ENCODE results near the gene CCDC27. TPM values are rescaled to one million over a fixed set of nuclear protein-coding genes. Genes with fewer than 3 reads are reported as not detected.

The CCDC27 gene
- polyA plus RNA-seq, 3 donors, result 0.31 to 0.59 (median 0.32) TPM

DNA sequence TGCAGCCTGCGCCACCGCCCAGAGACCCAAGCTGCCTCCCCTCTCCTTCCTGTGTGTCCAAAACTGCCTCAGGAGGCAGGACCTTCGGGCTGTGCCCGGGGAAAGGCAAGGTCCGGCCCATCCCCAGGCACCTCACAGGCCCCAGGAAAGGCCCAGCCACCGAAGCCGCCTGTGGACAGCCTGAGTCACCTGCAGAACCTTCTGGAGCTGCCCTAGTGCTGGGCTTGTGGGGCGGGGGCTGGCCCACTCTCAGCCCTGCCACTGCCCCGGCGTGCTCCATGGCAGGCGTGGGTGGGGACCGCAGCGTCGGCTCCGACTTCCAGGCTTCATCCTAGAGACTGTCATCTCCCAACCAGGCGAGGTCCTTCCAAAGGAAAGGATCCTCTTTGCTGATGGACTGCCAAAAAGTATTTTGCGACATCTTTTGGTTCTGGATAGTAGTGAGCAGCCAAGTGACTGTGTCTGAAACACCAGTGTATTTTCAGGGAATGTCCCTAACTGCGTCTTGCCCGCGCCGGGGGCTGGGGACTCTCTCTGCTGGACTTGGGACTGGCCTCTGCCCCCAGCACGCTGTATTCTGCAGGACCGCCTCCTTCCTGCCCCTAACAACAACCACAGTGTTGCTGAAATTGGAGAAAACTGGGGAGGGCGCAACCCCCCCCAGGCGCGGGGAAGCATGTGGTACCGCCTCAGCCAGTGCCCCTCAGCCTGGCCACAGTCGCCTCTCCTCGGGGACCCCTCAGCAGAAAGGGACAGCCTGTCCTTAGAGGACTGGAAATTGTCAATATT, 19.0 kb upstream of the CCDC27 start:
- DNase-seq (ENCODE audit: extremely low read depth in 1 of 11, low read depth in 9 of 11, low spot score in 4 of 11), result no peak

DNA sequence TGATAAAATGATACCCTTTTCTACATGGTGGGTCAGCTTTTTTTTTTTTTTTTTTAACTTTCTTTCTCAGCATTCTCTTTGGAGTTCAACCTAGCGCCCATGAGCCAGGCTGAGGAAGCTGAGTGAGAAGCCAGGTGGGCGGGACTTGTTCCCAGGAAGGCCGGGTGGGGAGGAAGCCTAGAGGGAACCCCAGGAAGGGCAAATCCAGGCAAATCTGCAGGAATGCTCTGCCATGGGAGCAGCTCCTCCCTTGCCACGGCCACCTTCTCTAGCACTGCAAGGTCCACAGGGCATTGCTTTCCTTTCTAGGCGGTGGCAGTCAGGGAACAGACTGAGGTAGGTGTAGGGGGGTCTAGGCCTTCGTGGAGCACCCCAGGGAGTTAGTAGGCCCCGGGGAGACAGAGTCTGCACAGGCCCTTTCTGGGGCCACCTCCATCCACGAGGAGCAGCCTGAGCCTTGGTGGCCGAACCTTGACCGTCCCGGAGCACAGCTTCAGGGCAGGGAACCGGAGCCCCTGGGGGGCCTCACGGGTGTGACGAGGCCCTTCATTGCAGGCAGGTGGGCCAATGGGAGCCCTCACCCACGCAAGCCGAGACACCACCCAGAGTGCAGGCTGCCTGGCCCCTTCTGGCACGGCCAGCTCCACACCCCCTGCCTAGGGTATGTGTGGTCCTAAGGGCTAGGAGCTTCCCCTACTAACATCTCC, 18.2 kb upstream of the CCDC27 start:
- DNase-seq (ENCODE audit: extremely low read depth in 1 of 11, low read depth in 9 of 11, low spot score in 4 of 11), result no peak

DNA sequence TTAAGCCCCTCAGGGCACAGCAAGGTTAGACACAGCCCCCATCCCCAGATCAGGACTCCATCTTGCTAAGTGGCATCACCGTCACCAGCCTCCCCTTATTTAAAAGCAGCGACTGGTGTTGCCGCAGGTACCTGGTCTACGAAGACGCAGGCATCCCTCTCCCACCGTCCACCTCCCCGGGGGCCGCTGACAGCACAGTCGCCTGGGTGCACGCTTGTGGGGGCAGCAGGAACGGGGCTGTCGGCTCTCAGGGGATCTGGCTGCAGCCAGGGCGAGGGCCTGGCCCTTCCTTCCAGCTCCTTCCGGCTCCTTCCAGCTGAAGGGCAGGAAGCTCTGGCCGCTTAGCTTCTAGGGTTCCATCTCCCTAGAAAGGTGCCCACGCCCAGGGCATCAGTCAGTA, 17.6 kb upstream of the CCDC27 start:
- DNase-seq (ENCODE audit: extremely low read depth in 1 of 11, low read depth in 9 of 11, low spot score in 4 of 11), result no peak

DNA sequence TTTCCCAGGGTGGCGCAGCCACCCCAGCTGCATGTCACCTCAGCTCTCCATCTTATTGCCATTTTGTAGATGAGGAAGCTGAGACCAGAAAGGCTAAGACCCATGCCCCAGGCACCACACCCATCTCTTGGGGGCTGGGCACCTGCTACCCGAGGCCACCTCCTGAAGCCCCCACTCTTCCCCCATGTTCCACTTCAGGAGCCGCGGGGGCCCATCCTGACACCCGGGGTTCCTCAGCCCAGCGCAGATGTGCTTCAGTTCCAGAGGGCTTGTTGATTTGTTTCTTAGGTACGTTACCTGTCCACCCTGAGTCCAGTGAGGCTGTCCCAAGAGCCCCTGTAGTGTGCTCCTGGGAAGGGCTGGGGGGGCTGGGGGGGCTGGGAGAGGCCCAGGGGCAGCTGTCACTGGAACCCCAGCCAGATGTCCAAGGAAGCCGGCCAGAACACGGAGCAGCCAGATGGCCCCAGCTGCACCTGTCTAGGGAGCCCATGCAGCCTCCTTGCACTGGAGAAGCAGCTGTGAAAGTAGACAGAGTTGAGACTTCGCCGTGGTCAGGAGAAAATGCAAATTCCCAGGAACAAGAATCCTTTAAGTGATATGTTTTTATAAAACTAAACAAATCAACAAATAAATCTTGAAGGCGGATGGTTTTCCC, 17.1 kb upstream of the CCDC27 start:
- no peak for DNase-seq (ENCODE audit: extremely low read depth in 1 of 11, low read depth in 9 of 11, low spot score in 4 of 11)

DNA sequence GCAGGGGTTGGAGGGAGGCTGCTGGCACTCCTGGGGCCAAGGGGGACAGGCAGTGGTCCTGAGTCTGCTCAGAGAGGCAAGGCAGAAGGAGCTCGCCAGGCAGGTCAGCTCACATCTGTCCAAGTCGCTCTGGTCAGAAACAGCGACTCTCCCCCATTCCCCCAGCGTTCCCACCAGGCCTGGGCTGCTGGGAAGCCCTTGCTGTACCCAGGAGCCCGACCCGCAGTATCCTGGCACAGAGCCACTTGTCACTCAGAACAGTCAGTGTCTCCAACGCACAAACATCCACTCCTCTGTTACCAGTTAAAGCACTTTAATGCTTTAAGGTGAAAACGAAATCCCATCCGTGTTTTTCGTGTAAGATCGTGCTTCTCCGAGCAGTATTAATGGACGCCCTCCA, 16.6 kb upstream of the CCDC27 start:
- no peak for DNase-seq (ENCODE audit: extremely low read depth in 1 of 11, low read depth in 9 of 11, low spot score in 4 of 11)

DNA sequence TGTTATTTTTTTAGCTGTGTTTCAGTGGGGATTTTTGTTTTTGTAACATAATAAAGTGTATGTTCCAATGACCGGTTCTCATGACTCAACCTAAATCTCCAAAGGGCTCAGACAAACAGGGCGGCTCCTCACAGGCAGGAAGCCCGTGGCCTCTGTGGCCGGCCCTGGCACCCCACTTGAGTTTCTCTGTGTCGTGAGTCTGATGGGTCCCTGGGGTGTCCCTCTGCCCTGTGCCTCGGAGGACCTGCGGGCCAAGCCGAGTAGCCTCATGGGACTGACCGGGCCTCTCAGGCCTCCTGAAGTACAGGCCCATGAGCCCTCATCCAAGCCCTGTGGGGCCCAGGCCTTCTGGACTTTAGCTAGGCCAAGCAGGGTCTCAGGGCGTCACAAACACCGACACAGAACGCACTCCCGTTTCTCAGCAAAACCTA, 16.1 kb upstream of the CCDC27 start:
- no peak for DNase-seq (ENCODE audit: extremely low read depth in 1 of 11, low read depth in 9 of 11, low spot score in 4 of 11)

- no peak for DNase-seq (ENCODE audit: extremely low read depth in 1 of 11, low read depth in 9 of 11, low spot score in 4 of 11)
Observed at GRCh38 chr1:3736708-3737107, 15.5 kb upstream of the CCDC27 start.

DNA sequence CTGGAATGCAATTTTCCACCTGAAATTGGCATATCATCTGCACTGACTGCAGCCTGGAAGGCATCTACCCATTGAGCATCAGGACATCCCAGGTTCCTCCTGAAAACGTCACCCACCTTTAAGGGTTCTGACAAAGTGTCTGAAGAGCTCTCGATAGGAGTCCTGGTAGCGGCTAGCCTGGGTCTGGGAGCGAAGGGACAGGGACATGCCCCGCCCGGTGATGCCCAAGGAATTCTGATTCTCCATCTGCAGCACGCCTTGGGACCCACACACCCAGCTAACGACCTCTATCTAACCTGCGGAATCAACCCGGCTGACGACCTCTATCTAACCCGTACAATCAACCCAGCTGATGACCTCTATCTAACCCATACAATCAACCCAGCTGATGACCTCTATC, 13.3 kb upstream of the CCDC27 start:
- no peak for DNase-seq (ENCODE audit: extremely low read depth in 1 of 11, low read depth in 9 of 11, low spot score in 4 of 11)

GRCh38 chr1:3740042-3740441, 12.2 kb upstream of the CCDC27 start:
- no peak for DNase-seq (ENCODE audit: extremely low read depth in 1 of 11, low read depth in 9 of 11, low spot score in 4 of 11)

- no peak for DNase-seq (ENCODE audit: extremely low read depth in 1 of 11, low read depth in 9 of 11, low spot score in 4 of 11)
Observed at GRCh38 chr1:3740752-3741151, 11.5 kb upstream of the CCDC27 start.

DNA sequence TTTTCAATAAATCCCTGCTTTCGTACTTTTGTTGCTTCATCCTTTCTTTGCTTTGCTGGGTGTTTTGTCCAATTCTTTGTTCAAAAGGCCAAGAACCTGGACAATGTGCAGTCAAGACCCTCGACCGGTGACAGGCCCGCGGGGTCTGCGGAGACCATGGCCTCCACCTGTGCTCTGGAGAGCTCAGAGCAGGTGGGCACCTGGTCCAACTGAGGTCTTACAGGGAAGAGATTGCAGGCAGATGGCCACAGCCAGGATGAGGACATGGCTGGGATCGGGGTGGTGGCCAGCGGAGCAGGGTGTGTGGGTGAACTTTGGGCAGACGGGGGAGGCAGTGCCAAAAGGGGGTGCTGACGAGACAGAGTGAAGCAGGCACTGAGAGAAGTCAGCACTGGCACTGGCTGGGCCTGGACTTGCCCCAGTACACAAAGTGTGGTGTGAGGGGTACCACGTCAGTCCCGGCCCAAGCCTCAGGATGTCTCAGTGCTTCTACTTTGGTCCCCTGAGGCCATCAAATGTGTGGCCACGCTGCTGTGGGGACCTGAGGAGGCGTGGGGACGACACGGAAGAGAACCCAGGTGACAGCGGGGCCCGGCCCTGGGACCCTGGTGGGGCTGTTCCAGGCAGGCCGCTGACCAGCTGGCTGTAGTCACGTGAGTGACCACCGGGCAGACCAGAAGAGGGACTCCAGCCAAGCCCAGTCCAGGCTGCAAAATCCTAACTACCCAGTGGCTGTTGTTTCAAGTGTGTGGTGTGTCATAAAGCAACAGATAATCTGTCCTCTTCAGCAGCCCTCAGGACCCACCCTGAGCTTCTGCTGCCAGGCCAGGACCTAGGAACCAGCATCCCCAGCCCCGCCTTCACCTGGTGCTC, 10.4 kb upstream of the CCDC27 start:
- no peak for DNase-seq (ENCODE audit: extremely low read depth in 1 of 11, low read depth in 9 of 11, low spot score in 4 of 11)

- no peak for DNase-seq (ENCODE audit: extremely low read depth in 1 of 11, low read depth in 9 of 11, low spot score in 4 of 11)
Observed at GRCh38 chr1:3742439-3743298, 9.6 kb upstream of the CCDC27 start.

DNA sequence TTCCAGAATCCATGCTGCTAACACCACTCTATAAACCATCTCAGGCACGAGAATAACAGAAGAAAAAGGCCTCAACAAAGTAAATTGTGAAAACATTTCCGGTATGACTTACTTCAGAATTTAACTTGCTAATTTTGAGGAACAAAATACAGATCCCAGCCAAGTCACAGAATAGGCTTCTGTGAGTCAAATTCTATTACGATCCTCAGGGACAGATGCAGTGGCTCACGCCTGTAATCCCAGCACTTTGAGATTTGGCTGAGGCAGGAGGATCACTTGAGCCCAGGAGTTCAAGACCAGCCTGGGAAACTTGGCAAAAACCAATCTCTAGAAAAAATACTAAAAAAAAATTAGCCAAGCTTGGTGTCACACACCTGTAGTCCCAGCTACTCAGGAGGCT, 8.8 kb upstream of the CCDC27 start:
- DNase-seq (ENCODE audit: extremely low read depth in 1 of 11, low read depth in 9 of 11, low spot score in 4 of 11), result no peak

DNA sequence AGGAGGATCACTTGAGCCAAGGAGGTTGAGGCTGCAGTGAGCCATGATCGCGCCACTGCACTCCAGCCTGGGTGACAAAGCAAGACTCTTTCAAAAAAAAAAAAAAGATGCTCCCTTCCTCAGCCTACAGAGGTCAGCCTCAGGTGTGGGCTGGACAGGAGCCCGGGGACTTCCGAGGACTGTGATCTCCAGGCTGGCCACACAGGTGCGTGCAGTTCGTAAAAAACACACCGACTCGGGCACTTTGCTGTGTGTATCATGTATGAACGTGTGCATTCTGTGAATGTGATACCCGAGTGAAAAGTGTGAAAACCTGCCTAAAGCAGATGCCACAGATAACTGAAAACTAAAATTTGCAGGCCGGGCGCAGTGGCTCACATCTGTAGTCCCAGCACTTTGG, 8.4 kb upstream of the CCDC27 start:
- no peak for DNase-seq (ENCODE audit: extremely low read depth in 1 of 11, low read depth in 9 of 11, low spot score in 4 of 11)

DNA sequence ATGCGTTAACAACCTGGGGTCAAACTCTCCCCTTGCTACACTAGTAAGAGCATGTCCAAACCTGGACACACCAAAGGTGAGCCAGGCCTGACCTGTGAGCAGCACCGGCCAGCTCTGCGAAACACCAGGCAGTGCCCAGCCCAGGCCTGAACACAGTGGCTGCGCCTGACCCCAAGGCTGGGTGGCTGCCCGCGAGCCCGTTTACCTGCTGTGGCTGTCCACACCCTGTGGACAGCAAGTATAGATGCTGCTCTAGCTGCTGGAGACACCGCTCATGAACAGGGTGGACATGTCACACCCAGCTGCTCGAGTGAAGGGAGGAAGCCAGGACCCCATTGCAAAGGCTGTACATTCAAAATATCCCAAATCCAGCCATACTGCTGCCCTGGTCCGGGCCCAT, 7.6 kb upstream of the CCDC27 start:
- DNase-seq (ENCODE audit: extremely low read depth in 1 of 11, low read depth in 9 of 11, low spot score in 4 of 11), result no peak

DNA sequence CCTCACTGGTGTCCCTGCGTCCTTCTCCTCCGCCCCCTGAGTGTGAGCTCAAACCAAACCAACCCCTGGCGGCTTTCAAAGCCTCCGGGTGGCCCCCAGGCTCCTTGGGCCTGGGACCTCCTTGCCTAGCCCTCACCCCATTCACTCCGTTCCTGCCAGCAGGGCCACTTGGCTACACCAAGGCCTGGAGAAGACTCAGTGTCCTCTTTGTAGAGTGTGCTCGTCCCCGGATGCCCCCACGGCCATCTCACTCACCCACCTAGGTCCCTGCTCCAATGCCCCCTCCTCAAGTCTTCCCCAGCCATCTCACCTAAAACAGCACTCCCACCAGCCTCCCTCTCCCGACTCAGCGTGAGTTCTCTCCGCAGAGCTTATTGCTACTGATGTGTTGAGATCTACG, 7.2 kb upstream of the CCDC27 start:
- no peak for DNase-seq (ENCODE audit: extremely low read depth in 1 of 11, low read depth in 9 of 11, low spot score in 4 of 11)

GRCh38 chr1:3745590-3746381, 6.5 kb upstream of the CCDC27 start:
- no peak for DNase-seq (ENCODE audit: extremely low read depth in 1 of 11, low read depth in 9 of 11, low spot score in 4 of 11)

- DNase-seq (ENCODE audit: extremely low read depth in 1 of 11, low read depth in 9 of 11, low spot score in 4 of 11), result no peak
Observed at GRCh38 chr1:3746389-3746829, 5.8 kb upstream of the CCDC27 start.

Measured in renal cortex interstitium (tissue), 11 donors.